ENCODE data around the gene MLST8.
A peak's percentile ranks its signal among the peaks of the same experiment; 100 is the strongest.

Gene MLST8

GRCh38 chr16:2209258-2210008 lies 4.2 kb downstream of the MLST8 start:
- DNase-seq: no peak

GRCh38 chr16:2210009-2210332 lies 4.7 kb downstream of the MLST8 start:
- DNase-seq: no peak

DNA sequence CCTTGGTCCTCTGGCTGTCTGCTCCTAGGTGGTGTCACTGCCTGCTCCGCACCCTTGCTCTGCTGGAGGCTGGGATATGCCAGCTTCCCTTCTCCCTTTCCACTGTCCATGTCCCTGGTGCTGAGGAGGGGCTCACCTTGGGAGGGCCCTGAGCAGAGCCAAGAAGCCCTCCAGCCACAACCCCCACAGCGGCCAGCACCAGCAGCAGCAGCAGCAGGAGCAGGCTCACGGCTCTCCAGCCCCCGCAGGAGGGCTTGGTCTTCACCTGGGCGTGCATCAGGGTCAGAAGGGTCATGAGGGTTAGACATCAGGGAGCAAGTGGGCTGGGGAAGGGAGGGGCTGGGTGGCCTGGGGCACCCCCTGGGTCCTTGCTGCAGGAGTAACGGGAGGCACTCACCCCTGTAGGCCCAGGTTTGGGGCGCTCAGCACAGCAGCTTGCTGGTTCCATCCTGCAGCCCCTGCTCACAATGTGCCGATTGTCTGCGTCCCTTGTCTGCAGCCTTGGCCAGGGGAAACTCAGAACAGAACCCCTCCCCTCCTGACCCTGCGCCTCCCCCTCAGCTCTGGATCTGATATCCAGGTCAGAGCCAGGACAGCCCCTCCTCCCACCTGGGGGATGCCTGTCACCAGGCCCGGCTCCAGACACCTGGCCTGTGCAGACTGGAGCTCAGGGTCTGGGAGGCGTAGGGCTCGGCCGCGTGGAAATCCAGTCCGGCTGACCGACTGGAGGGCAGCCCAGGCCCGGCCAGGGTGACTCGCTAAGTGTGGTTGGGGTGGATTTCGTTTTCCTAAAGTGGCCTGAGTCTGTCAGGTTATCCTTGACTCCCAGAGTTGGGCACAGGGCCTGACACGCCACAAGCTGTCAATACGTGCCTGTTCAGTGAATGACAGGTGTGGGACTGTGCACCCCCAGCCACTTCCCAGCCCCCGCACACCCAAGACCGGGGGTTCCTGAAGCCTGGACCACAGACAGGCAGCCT lies 5.4 kb downstream of the MLST8 start, which contains the start of gene BRICD5:
TSS of gene BRICD5 (minus strand) at position 478 of the 980 bp plus-strand sequence. CDS start at position 448, 30 bp downstream.
- DNase-seq: no peak

- no peak for DNase-seq
Observed at GRCh38 chr16:2211923-2212347, 6.7 kb downstream of the MLST8 start.

GRCh38 chr16:2212362-2213324 lies 7.4 kb downstream of the MLST8 start:
- no peak for DNase-seq

DNA sequence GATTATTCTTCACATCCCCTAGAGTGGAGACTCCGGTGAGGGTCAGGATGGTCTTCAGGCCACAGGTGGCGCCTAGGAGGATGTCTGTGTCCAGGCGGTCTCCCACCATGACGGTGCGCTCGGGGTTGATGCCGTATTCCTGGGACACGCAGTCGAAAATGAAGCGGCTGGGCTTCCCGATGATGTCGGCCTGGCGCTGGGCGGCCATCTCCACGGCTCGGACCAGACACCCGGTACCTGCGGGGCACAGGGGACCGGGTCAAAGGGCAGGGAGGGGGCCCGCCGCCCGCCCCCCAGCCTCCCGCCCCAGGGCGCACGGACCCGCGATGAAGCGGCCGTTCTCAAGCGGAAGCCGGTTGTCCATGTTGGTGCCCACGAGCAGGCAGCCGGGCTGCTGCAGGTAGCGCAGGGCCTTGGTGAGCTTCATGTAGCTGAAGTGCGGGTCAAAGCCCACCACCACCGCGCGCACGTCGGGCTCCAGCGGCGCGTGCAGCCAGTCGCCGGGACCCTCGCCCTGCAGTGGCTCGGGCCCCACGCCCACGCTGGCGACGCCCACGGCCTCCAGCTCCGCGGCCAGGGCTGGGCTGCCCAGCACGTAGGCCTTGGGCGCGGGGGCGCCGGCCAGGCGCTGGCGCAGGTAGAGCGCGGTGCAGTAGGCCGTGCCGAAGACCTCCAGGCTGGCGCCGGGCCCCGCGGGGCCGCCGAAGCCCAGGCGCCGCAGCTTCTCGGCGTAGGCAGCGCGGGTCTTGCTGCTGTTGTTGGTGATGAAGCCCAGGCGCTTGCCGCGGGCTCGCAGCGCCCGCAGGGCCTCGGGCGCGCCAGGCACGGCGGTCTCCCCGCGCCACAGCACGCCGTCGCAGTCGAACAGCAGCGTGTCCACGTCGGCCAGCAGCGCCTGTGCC lies 8.8 kb downstream of the MLST8 start:
- no peak for DNase-seq

GRCh38 chr16:2214719-2214968 lies 9.4 kb downstream of the MLST8 start, which contains the start of gene PGP:
TSS of gene PGP (minus strand) at chr16:2214840. CDS start at chr16:2214777, 63 bp downstream.
- DNase-seq: no peak

DNA sequence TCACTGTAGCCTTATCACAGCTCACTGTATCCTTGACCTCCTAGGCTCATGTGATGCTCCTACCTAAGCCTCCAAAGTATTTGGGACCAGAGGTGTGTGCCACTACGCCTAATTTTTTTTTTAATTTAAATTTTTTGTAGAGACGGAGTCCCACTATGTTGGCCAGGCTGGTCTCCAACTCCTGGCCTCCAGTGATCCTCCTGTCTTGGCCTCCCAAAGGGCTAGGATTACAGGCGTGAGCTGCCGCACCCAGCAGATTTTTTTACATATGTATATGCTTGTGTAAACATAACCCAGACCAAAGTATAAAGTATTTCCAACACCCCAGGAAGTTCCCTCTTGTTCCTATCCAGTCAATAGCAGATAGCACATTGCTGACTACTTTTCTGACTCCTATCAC lies 11.1 kb downstream of the MLST8 start:
- no peak for DNase-seq

DNA sequence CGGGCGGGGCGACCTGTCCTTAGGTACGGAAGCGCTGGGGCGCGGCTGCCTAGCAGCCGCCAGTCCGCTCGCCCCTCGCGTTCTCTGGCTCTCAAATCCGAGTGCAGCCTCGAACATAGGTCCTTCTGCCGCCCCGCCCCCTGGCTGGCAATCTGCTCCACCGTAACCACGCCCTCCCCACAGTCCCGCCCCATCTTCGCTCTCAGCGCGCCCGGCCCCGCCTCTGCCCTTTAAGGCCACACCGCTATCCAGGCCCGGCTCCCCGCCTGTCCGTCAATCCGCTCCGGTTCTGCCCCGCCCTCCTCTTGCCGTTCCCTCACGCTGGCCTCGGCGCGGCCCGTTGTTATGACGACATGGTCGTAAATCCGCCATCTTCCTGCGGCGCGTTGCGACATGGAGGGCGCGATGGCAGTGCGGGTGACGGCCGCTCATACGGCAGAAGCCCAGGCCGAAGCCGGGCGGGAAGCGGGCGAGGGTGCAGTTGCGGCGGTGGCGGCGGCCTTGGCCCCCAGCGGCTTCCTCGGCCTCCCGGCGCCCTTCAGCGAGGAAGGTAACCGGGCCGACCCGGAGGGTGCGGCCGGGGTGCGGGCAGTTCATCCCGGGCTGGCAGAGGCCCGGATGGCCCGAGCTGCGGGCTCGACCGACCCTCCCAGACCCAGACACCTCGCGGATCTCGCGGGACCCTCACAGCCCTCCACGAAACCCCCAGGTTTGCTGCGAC lies 18.1 kb downstream of the MLST8 start, which contains the start of gene E4F1:
TSS of gene E4F1 (plus strand) at position 371 of the 721 bp plus-strand sequence. CDS start at position 394, 23 bp downstream.
- DNase-seq: peak; percentile 100

DNA sequence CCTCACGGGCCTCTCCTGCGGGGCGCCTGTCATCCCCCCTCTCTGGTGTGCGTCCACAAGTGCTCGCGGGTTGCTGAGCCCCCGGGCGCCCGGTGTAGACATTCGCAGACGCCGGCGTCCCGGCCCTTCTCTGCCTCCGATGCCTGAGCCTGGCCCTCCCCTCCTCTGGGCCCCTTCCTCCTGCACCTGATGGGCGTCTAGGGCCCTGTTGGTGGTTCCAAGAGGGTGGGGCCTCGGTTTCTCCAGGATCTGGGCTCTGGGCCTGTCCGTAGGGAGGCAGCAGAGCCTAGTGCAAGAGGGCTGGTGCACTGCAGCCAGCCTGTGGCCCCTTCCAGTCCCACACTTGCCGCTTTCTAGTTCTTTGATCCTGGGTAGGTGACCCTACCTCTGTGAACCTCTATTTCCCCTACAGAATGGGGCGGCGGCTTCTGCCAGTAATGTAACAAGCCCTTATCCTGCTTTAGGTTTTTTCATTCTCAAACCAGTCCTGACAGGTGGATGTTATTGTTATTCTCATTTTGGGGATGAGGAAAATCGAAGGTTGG lies 18.8 kb downstream of the MLST8 start:
- DNase-seq: peak in 1 of 2 donors; percentile 18

DNA sequence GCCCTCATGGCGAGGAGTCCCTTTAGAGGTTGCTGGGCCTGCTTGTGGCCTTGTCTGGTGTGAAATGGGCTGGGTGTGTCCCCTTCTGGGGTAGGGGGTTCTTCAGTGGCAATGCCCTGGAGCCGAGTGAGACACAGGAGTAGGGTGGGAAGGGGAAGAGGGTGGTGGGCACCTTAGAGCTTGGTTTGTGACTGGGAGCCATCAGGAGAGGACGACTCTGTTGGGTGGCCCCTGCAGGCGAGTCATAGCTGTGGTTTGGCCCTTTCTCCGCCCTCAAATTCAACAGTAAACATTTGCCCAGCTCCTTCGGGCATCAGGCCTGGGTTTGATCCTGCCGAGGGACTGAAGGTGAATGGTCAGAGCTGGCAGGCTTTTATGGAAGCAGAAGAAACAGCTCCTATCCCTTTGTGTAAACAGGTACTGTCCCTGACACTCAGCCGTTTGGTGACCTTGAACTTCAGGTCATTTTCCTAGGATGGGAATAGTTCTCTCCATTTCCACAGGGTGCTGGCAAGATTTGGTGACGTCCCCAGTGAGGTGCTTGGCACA lies 21.1 kb downstream of the MLST8 start:
- no peak for DNase-seq

DNA sequence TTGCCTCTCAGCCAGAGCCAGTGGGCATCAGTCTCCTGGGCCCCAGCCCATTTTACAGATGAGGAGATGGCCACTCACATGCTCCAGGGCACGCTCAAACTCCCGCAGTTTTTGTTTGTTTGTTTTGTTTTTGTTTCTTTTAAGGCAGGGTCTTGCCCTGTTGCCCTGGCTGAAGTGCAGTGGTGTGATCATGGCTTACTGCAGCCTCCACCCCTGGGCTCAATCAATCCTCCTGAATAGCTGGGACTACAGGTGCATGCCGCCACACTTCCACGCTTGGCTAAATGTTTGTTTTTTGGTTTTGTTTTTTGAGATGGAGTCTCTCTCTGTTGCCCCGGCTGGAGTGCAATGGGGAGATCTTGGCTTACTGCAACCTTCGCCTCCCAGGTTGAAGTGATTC lies 21.7 kb downstream of the MLST8 start:
- DNase-seq: no peak

GRCh38 chr16:2228161-2228824 lies 23.0 kb downstream of the MLST8 start:
- DNase-seq: no peak

- no peak for DNase-seq
Observed at GRCh38 chr16:2229091-2229490, 23.8 kb downstream of the MLST8 start.

DNA sequence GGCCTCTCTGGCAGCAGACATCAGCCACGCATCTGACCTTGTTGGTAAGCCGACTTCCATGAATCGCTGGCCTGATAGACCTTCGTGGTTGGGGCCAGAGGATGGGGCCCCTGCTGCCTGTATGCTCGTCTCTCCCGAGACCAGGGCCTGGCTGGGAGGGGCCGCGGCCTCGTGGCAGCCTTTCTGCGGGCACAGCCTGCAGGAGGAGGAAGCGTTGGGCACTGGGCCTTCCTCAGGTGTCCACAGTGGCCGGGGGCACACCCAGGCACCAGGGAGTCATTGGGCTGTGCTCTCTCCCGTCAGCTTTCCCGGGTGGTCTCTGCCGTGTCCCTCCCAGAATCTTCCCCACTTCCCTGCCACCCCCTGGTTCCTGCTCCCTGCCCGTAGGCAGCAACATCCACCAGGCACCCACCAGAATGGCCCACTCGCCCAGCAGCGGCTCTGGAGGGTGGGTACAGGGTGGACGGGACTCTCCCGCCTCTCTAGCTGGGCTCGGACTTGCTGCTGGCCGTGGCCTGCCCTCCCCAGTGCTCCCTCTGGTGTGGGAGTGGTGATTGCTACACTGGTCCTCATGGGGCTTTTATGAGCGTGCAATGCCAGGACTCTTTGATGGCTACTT lies 24.5 kb downstream of the MLST8 start:
- no peak for DNase-seq

DNA sequence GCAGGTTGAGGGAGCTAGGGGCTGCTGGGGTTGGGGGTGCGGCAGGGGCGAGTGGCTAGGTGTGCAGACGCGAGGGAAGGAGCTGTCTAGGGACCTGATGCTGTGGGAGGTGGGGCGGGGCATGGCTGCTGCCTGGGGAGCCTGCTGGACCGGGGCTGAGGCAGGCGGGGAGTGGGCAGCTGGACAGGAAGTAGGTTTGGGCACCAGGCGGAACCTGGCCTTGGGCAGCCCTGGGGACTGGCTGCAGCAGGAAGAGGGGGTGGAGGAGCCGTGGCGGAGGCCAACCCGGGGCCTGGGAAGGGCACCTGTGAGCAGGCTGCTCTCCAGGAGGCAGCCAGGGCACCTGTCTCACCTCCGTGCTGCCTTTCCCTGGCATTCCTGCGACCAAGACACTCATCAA lies 25.1 kb downstream of the MLST8 start:
- no peak for DNase-seq

- no peak for DNase-seq
Observed at GRCh38 chr16:2231016-2231931, 26.0 kb downstream of the MLST8 start.
